ENCODE measurements around the gene ARHGAP1. TPM values are rescaled to one million over a fixed set of nuclear protein-coding genes. Genes with fewer than 3 reads are reported as not detected.

Gene ARHGAP1
- total and polyA plus RNA-seq, 2 of the 13 experiments (the other 11 are each of a cell fraction or from before 2014, with no cell fraction given): 18.6 to 30.3 TPM

DNA sequence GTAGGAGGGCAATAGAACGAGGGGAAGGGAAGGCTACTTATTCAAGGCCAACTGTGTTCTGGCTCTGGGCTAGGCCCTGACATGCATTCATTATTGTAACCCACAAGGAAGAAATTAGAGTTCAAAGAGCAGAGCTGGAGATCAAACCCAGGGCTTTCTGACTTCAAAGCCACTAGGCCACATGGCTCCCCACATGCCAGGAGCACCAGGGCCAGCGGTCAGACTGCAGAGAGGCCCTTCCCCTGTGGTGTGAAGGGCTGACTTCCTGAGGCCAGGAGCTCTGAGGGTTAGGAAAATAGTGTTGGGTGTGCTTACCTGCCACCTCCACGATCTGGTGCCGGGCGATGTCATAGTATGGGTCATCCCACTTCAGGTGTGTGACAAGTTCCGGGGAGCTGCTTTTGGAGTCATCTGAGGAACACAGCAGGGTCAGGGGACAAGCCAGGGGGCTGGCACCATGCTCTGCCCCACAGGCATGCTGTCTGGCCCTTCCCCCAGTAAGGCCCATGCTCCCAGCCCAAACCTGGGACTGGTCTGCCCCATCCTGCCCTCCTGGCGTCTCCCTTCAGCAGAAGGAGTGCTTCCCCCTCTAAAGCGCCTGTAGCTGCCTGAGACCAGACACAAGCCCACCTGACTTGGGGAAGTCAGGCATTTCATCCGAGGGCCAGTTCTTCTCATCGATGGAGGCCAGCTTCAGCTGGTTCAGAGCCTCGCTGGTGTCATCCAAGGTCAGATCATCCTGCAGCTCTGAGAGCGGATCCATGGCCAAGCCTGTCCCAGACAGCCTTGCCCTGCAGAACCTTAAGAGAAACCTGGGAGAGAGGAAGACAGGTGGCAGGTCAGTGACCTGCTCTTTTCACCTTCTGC lies 4.8 kb downstream of the ARHGAP1 start (continued):
- TF ChIP-seq PRDM4 (CRISPR knock-in tag; IDR thresholded peaks at IDR 0.05; ENCODE audit: borderline replicate concordance) (no peak), ZNF607 (CRISPR knock-in tag; IDR thresholded peaks at IDR 0.05; ENCODE audit: borderline replicate concordance) (peak; percentile 87), TFAP4 (IDR thresholded peaks at IDR 0.05; ENCODE audit: borderline replicate concordance, low read depth) (0 out of 2 replicates have a peak, but pooled peaks have one; percentile 12), ZNF772 (CRISPR knock-in tag; IDR thresholded peaks at IDR 0.05) (0 out of 2 replicates have a peak, but pooled peaks have one; percentile 65), HOXA3 (CRISPR knock-in tag; IDR thresholded peaks at IDR 0.05) (no peak), IRF2 (CRISPR knock-in tag; IDR thresholded peaks at IDR 0.05) (peak; percentile 38; the same call in 1 of the 2 replicates), ZC3H4 (CRISPR knock-in tag; IDR thresholded peaks at IDR 0.05; ENCODE audit: borderline replicate concordance) (no peak), ARNT (IDR thresholded peaks at IDR 0.05) (no peak), ZNF644 (CRISPR knock-in tag; IDR thresholded peaks at IDR 0.05; ENCODE audit: low read depth) (peak; percentile 69; the same call in 1 of the 2 replicates), ZNF605 (CRISPR knock-in tag; IDR thresholded peaks at IDR 0.05) (peak; percentile 75; the same call in 1 of the 2 replicates), ZNF572 (CRISPR knock-in tag; IDR thresholded peaks at IDR 0.05) (no peak), ZNF557 (CRISPR knock-in tag; IDR thresholded peaks at IDR 0.05) (peak; percentile 86; the same call in 1 of the 2 replicates), NFKB2 (CRISPR knock-in tag; IDR thresholded peaks at IDR 0.05; ENCODE audit: borderline replicate concordance) (peak; percentile 97), POLR2G (IDR thresholded peaks at IDR 0.05; ENCODE audit: low read depth, low read length) (0 out of 2 replicates have a peak, but pooled peaks have one; percentile 10)
- TF ChIP-seq, protein P1, sequence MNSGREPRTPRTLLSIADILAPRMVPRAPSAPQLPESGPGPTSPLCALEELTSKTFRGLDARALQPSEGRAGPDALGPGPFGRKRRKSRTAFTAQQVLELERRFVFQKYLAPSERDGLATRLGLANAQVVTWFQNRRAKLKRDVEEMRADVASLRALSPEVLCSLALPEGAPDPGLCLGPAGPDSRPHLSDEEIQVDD (CRISPR knock-in tag; IDR thresholded peaks at IDR 0.05; ENCODE audit: borderline replicate concordance): peak; percentile 40; the same call in 1 of the 2 replicates
- TF ChIP-seq, protein P2, sequence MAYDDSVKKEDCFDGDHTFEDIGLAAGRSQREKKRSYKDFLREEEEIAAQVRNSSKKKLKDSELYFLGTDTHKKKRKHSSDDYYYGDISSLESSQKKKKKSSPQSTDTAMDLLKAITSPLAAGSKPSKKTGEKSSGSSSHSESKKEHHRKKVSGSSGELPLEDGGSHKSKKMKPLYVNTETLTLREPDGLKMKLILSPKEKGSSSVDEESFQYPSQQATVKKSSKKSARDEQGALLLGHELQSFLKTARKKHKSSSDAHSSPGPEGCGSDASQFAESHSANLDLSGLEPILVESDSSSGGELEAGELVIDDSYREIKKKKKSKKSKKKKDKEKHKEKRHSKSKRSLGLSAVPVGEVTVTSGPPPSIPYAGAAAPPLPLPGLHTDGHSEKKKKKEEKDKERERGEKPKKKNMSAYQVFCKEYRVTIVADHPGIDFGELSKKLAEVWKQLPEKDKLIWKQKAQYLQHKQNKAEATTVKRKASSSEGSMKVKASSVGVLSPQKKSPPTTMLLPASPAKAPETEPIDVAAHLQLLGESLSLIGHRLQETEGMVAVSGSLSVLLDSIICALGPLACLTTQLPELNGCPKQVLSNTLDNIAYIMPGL (CRISPR knock-in tag; IDR thresholded peaks at IDR 0.05; ENCODE audit: borderline replicate concordance in 1 of 2, low read depth in 1 of 2): 0 out of 4 replicates have a peak, but pooled peaks of 1 of the 2 experiments have one; percentile 21
- TF ChIP-seq, protein P3, sequence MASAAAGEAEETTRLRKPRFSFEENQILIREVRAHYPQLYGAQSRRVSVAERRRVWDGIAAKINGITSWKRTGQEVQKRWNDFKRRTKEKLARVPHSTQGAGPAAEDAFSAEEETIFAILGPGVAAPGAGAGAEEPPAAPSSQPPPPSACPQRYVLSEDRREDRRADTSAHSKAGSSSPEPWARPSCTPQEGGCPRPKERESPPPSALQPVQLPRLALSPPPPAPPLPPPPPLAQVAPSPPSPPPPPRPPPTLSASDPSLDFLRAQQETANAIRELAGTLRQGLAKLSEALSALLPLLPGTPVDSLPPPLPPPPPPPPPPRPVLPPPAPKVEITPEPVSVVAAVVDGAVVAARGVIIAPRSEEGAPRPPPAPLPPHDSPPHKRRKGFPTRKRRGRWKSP (CRISPR knock-in tag; IDR thresholded peaks at IDR 0.05): 0 out of 2 replicates have a peak, but pooled peaks have one; percentile 30
- TF ChIP-seq, protein P4, sequence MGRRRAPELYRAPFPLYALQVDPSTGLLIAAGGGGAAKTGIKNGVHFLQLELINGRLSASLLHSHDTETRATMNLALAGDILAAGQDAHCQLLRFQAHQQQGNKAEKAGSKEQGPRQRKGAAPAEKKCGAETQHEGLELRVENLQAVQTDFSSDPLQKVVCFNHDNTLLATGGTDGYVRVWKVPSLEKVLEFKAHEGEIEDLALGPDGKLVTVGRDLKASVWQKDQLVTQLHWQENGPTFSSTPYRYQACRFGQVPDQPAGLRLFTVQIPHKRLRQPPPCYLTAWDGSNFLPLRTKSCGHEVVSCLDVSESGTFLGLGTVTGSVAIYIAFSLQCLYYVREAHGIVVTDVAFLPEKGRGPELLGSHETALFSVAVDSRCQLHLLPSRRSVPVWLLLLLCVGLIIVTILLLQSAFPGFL (CRISPR knock-in tag; IDR thresholded peaks at IDR 0.05): no peak

All from HepG2 (cell line).